Measurements from ENCODE around the gene RPS6KC1. TPM values are rescaled to one million over a fixed set of nuclear protein-coding genes. Genes with fewer than 3 reads are reported as not detected.
"Not testable (repeated sequence)": the region's sequence is repeated elsewhere in the genome, so short reads cannot be mapped to it uniquely, and the experiment has no call there.

RPS6KC1 gene
- total RNA-seq, 2 experiments from 2014 or later: 9.5 to 14.6 TPM

DNA sequence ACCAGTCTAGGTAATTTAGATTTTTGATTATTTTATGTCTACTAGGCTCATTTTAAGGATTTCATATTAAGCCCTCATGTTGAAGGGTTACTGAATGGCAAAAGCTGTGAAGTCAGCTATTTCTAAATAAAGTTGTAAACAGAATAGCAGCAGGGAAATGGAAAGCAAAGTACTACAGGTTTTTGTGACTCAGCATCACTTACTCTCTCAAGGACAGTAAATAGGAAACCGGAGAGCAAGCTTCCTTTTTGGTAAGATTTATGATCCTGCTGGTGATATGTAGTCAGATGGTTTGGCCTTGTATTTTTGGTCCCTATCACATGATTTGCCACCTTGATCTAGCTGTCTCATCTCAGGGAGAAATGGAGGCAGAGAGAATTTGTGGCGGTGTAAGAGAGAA is 226.0 kb downstream of the RPS6KC1 start:
- CTCF ChIA-PET: interaction anchor here (0.6 to 1.0 kb wide), 2 partner anchors 8 to 102 kb away, joined by 3 read pairs; no protein-coding TSS in a partner anchor
- no peaks in the 10 kb centered on the region for H3K27me3 Mint-ChIP-seq
- DNase-seq (no peak), ATAC-seq (no peak)
- H3K27ac Mint-ChIP-seq: no peak overlapping the region
- H3K9me3 Mint-ChIP-seq (ENCODE audit: low read depth): no peaks in the 10 kb centered on the region
- peaks cover 8% of the 10 kb centered on the region for H3K36me3 Mint-ChIP-seq
- peaks cover 6% of the 10 kb centered on the region for H3K4me1 Mint-ChIP-seq
- H3K4me3 Mint-ChIP-seq: no peak overlapping the region

DNA sequence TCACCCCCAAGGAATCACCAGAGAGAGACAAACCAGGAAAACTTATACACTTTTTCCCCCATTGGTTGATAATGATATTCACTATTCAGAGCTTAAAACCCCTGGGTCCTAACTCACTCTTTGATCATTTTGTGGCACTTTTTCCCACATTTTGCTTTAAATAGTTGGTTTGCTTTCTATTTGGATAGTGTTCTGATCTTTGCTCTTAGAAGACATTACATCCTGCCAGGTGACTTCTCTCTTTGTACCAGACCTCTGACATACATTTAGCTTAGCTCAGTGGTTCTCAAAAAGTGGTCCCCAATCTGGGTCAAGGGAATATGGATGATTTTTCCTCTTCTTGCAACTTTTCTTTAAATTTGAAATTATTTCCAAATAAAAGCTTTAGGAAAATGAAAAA is 228.4 kb downstream of the RPS6KC1 start:
- no peaks in the 10 kb centered on the region for H3K9me3 Mint-ChIP-seq (ENCODE audit: low read depth)
- peaks cover 2% of the 10 kb centered on the region for H3K4me1 Mint-ChIP-seq
- no peaks in the 10 kb centered on the region for H3K27me3 Mint-ChIP-seq
- DNase-seq: no peak
- H3K36me3 Mint-ChIP-seq: peaks cover 3% of the 10 kb centered on the region
- H3K27ac Mint-ChIP-seq: no peak overlapping the region
- ATAC-seq: no peak
- H3K4me3 Mint-ChIP-seq: no peak overlapping the region
- CTCF ChIA-PET: interaction anchor here (1.0 kb wide), 1 partner anchor 18 kb away, joined by 3 read pairs; no protein-coding TSS in a partner anchor

- H3K4me1 Mint-ChIP-seq: no peaks in the 10 kb centered on the region
- no peaks in the 10 kb centered on the region for H3K9me3 Mint-ChIP-seq (ENCODE audit: low read depth)
- CTCF ChIA-PET: interaction anchor here (1.2 kb wide), 1 partner anchor 37 kb away, joined by 4 read pairs; no protein-coding TSS in a partner anchor
- no peak overlapping the region for H3K27ac Mint-ChIP-seq
- DNase-seq: no peak
- H3K36me3 Mint-ChIP-seq: no peaks in the 10 kb centered on the region
- H3K4me3 Mint-ChIP-seq: no peak overlapping the region
- H3K27me3 Mint-ChIP-seq: no peaks in the 10 kb centered on the region
- ATAC-seq: no peak
Measured at GRCh38 chr1:213281640-213282301, 230.7 kb downstream of the RPS6KC1 start.

- no peak for ATAC-seq
- CTCF ChIA-PET: no interaction called here
Measured at GRCh38 chr1:213284626-213285025, 233.6 kb downstream of the RPS6KC1 start.

DNA sequence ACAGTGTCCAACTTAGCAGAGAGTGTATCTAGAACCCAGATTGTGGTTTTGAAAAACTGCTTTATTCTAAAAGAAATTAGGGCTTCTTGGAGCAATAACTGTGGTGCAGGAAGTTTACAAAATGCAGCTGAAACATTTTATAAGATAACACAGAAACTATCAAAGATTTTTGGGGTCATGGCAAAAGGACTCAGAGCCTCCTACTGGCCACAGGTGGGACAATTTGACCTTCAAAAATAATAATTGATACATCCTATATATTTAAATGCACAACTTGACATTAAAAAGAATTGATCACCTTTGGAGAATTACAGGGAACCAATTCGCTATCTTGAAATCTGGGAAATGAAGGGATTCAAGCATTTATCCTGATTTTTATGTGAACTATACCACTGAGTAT is 235.2 kb downstream of the RPS6KC1 start:
- no peaks in the 10 kb centered on the region for H3K36me3 Mint-ChIP-seq
- no peak overlapping the region for H3K27ac Mint-ChIP-seq
- H3K9me3 Mint-ChIP-seq (ENCODE audit: low read depth): no peaks in the 10 kb centered on the region
- CTCF ChIA-PET: no interaction called here
- DNase-seq: no peak
- H3K27me3 Mint-ChIP-seq: no peaks in the 10 kb centered on the region
- no peak overlapping the region for H3K4me3 Mint-ChIP-seq
- H3K4me1 Mint-ChIP-seq: no peaks in the 10 kb centered on the region
- no peak for ATAC-seq

More at GRCh38 chr1:213284626-213285025, 233.6 kb downstream of the RPS6KC1 start:
- Mint-ChIP-seq H3K36me3 (no peaks in the 10 kb centered on the region), H3K27me3 (no peaks in the 10 kb centered on the region), H3K27ac (no peak overlapping the region), H3K4me3 (no peak overlapping the region), H3K4me1 (no peaks in the 10 kb centered on the region), H3K9me3 (ENCODE audit: low read depth) (no peaks in the 10 kb centered on the region)
- no peak for DNase-seq

- Mint-ChIP-seq H3K27ac (no peak overlapping the region), H3K4me3 (no peak overlapping the region), H3K36me3 (no peaks in the 10 kb centered on the region), H3K27me3 (no peaks in the 10 kb centered on the region), H3K4me1 (no peaks in the 10 kb centered on the region), H3K9me3 (ENCODE audit: low read depth) (no peaks in the 10 kb centered on the region)
- CTCF ChIA-PET: no interaction called here
- DNase-seq: no peak
- ATAC-seq: no peak
Measured at GRCh38 chr1:213287987-213288386, 236.9 kb downstream of the RPS6KC1 start.

DNA sequence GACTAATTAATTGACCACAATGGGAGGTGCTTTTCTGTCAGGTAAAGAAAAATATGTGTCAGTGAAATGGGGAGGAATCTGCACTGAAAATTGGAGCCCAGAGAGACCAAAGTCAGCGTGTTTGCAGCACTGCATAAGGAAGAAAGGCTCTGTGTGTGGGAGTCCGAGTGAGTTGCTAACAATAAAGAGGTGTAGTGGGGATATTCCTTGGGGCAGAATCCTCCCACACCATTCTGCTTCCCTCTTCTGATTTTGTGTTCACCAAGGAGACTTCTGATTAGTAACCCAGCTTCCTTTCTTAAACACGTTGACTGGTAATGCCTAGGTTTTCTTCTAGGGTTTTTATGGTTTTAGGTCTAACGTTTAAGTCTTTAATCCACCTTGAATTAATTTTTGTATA is 240.5 kb downstream of the RPS6KC1 start:
- H3K4me1 Mint-ChIP-seq: no peaks in the 10 kb centered on the region
- CTCF ChIA-PET: no interaction called here
- ATAC-seq (no peak), DNase-seq (no peak)
- no peak overlapping the region for H3K27ac Mint-ChIP-seq
- peaks cover 2% of the 10 kb centered on the region for H3K9me3 Mint-ChIP-seq (ENCODE audit: low read depth)
- no peak overlapping the region for H3K4me3 Mint-ChIP-seq
- H3K27me3 Mint-ChIP-seq: no peaks in the 10 kb centered on the region
- no peaks in the 10 kb centered on the region for H3K36me3 Mint-ChIP-seq

GRCh38 chr1:213292614-213293013 is 241.6 kb downstream of the RPS6KC1 start:
- DNase-seq: no peak
- CTCF ChIA-PET: no interaction called here
- H3K4me1 Mint-ChIP-seq: no peaks in the 10 kb centered on the region
- H3K27ac Mint-ChIP-seq: no peak overlapping the region
- no peak for ATAC-seq
- H3K36me3 Mint-ChIP-seq: no peaks in the 10 kb centered on the region
- H3K4me3 Mint-ChIP-seq: no peak overlapping the region
- H3K9me3 Mint-ChIP-seq (ENCODE audit: low read depth): peaks cover 3% of the 10 kb centered on the region
- H3K27me3 Mint-ChIP-seq: no peaks in the 10 kb centered on the region

DNA sequence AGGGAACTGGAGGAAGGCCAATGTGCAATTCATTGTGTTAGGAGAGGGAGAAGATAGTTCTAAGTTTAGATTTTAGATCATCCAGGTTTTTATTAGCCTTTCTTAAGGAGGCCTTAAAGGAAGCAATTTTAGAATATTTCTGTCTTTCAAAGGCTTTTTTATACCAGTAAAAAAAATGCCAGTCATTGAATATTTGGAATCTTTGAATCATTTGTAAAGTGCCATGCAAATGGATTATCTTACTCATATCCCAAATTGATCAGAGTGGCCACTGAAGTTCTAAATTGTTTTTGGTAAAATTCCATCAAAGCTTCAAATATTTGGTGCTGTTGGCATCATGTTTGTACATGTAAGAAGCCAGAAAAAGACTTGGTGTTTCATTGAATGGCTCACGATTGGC is 244.8 kb downstream of the RPS6KC1 start:
- H3K27me3 Mint-ChIP-seq: no peaks in the 10 kb centered on the region
- no peak for ATAC-seq
- CTCF ChIA-PET: interaction anchor here (0.6 kb wide), 1 partner anchor 546 kb away, joined by 3 read pairs; no protein-coding TSS in a partner anchor
- H3K4me1 Mint-ChIP-seq: no peaks in the 10 kb centered on the region
- no peak overlapping the region for H3K27ac Mint-ChIP-seq
- no peaks in the 10 kb centered on the region for H3K36me3 Mint-ChIP-seq
- H3K9me3 Mint-ChIP-seq (ENCODE audit: low read depth): peaks cover 3% of the 10 kb centered on the region
- DNase-seq: no peak
- H3K4me3 Mint-ChIP-seq: no peak overlapping the region

- H3K27ac Mint-ChIP-seq: no peak overlapping the region
- H3K27me3 Mint-ChIP-seq: no peaks in the 10 kb centered on the region
- no peaks in the 10 kb centered on the region for H3K36me3 Mint-ChIP-seq
- DNase-seq (no peak), ATAC-seq (no peak)
- no peaks in the 10 kb centered on the region for H3K4me1 Mint-ChIP-seq
- peaks cover 3% of the 10 kb centered on the region for H3K9me3 Mint-ChIP-seq (ENCODE audit: low read depth)
- CTCF ChIA-PET: interaction anchor here (0.6 kb wide), 1 partner anchor 547 kb away, joined by 3 read pairs; no protein-coding TSS in a partner anchor
- no peak overlapping the region for H3K4me3 Mint-ChIP-seq
Measured at GRCh38 chr1:213296558-213296957, 245.5 kb downstream of the RPS6KC1 start.

DNA sequence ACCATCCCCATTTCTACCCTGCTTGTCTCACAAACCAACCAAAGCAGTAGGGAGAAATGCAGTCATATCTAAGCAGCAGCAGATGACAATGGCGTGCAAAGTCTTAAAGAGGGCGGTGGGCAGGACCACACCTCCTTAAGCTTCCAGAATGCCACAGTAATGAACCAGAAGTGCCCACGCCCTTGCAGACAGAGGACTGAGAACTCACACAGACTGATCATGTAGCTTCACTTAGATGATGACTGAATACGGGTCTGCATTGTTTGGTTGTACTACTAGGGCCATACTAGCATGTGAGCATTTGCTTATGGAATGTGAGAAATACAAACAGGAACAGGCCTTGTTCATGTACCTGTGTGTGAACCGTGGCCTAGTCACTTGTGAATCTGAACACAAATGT is 246.0 kb downstream of the RPS6KC1 start:
- ATAC-seq: no peak
- Mint-ChIP-seq H3K9me3 (ENCODE audit: low read depth) (peaks cover 3% of the 10 kb centered on the region), H3K27me3 (no peaks in the 10 kb centered on the region), H3K36me3 (no peaks in the 10 kb centered on the region), H3K4me3 (no peak overlapping the region), H3K27ac (no peak overlapping the region), H3K4me1 (no peaks in the 10 kb centered on the region)
- CTCF ChIA-PET: no interaction called here
- no peak for DNase-seq

- no peak overlapping the region for H3K4me3 Mint-ChIP-seq
- no peaks in the 10 kb centered on the region for H3K36me3 Mint-ChIP-seq
- no peaks in the 10 kb centered on the region for H3K4me1 Mint-ChIP-seq
- H3K27ac Mint-ChIP-seq: no peak overlapping the region
- CTCF ChIA-PET: no interaction called here
- DNase-seq: no peak
- no peak for ATAC-seq
- H3K27me3 Mint-ChIP-seq: no peaks in the 10 kb centered on the region
- peaks cover 3% of the 10 kb centered on the region for H3K9me3 Mint-ChIP-seq (ENCODE audit: low read depth)
Measured at GRCh38 chr1:213300433-213300832, 249.4 kb downstream of the RPS6KC1 start.

DNA sequence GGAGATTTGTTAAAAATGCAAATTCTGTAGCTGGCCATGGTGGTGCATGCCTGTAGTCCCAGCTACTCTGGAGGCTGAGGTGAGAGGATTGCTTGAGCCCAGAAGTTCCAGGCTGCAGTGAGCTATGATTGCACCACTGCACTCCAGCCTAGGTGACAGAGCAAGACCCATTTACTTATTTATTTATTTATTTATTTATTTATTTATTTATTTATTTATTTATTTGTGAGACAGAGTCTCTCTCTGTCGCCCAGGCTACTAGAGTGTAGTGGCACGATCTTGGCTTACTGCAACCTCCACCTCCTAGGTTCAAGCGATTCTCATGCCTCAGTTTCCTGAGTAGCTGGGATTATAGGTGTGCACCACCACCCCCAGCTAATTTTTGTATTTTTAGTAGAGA is 250.5 kb downstream of the RPS6KC1 start:
- CTCF ChIA-PET; H3K36me3 Mint-ChIP-seq; H3K9me3 Mint-ChIP-seq (ENCODE audit: low read depth); H3K4me1 Mint-ChIP-seq; H3K27me3 Mint-ChIP-seq; H3K27ac Mint-ChIP-seq; DNase-seq; H3K4me3 Mint-ChIP-seq; ATAC-seq: not testable (repeated sequence)

- no peaks in the 10 kb centered on the region for H3K27me3 Mint-ChIP-seq
- ATAC-seq: no peak
- no peak overlapping the region for H3K4me3 Mint-ChIP-seq
- no peak overlapping the region for H3K27ac Mint-ChIP-seq
- DNase-seq: no peak
- H3K9me3 Mint-ChIP-seq (ENCODE audit: low read depth): no peaks in the 10 kb centered on the region
- no peaks in the 10 kb centered on the region for H3K36me3 Mint-ChIP-seq
- no peaks in the 10 kb centered on the region for H3K4me1 Mint-ChIP-seq
- CTCF ChIA-PET: no interaction called here
Measured at GRCh38 chr1:213303286-213303685, 252.2 kb downstream of the RPS6KC1 start.
